ENCODE data around the gene CDC14B.
"Not testable (repeated sequence)": the region's sequence is repeated elsewhere in the genome, so short reads cannot be mapped to it uniquely, and the experiment has no call there.

Gene CDC14B

GRCh38 chr9:96508227-96508940 is 111.3 kb downstream of the CDC14B start:
- Histone ChIP-seq H2AFZ (ENCODE audit: low read depth, low read length, severe bottlenecking) (no peak overlapping the region), H3K36me3 (ENCODE audit: low read length) (no peaks in the 10 kb centered on the region), H3K4me3 (ENCODE audit: insufficient read depth, low read length, poor library complexity, severe bottlenecking) (no peak overlapping the region), H4K20me1 (ENCODE audit: low read depth, low read length) (no peaks in the 10 kb centered on the region), H3K4me2 (ENCODE audit: low read depth, low read length, poor library complexity, severe bottlenecking) (no peak overlapping the region), H3K9me2 (replicated peaks; ENCODE audit: insufficient read depth, low read length) (no peaks in the 10 kb centered on the region), H3F3A (ENCODE audit: insufficient read depth) (no peaks in the 10 kb centered on the region), H3K27me3 (ENCODE audit: low read length) (no peaks in the 10 kb centered on the region), H3K79me2 (ENCODE audit: insufficient read depth, low read length) (no peaks in the 10 kb centered on the region), H3K9me3 (ENCODE audit: insufficient read depth, low read length) (no peaks in the 10 kb centered on the region), H3K9ac (ENCODE audit: low read length) (no peak overlapping the region), H3K27ac (ENCODE audit: low read depth, low read length) (no peak overlapping the region)
- TF ChIP-seq CTCF (IDR thresholded peaks at IDR 0.05; ENCODE audit: insufficient read depth, low read length, poor library complexity, severe bottlenecking), result no peak

GRCh38 chr9:96505316-96505991 is 114.2 kb downstream of the CDC14B start:
- no peaks in the 10 kb centered on the region for H3K9me3 ChIP-seq (ENCODE audit: insufficient read depth, low read length)
- H3F3A ChIP-seq (ENCODE audit: insufficient read depth), result no peaks in the 10 kb centered on the region
- H3K9ac ChIP-seq (ENCODE audit: low read length), result no peak overlapping the region
- TF ChIP-seq EZH2phosphoT487 (conservative IDR thresholded peaks at IDR 0.05; ENCODE audit: low read length) (no peak), CTCF (IDR thresholded peaks at IDR 0.05; ENCODE audit: insufficient read depth, low read length, poor library complexity, severe bottlenecking) (no peak)
- no peak overlapping the region for H3K4me2 ChIP-seq (ENCODE audit: low read depth, low read length, poor library complexity, severe bottlenecking)
- no peaks in the 10 kb centered on the region for H4K20me1 ChIP-seq (ENCODE audit: low read depth, low read length)
- no peaks in the 10 kb centered on the region for H3K36me3 ChIP-seq (ENCODE audit: low read length)
- no peaks in the 10 kb centered on the region for H3K79me2 ChIP-seq (ENCODE audit: insufficient read depth, low read length)
- no peaks in the 10 kb centered on the region for H3K27me3 ChIP-seq (ENCODE audit: low read length)
- H3K9me2 ChIP-seq (replicated peaks; ENCODE audit: insufficient read depth, low read length), result no peaks in the 10 kb centered on the region
- H3K27ac ChIP-seq (ENCODE audit: low read depth, low read length), result no peak overlapping the region
- no peak overlapping the region for H3K4me3 ChIP-seq (ENCODE audit: insufficient read depth, low read length, poor library complexity, severe bottlenecking)
- no peak overlapping the region for H2AFZ ChIP-seq (ENCODE audit: low read depth, low read length, severe bottlenecking)

GRCh38 chr9:96503918-96504317 is 115.7 kb downstream of the CDC14B start:
- no peak overlapping the region for H3K4me3 ChIP-seq (ENCODE audit: insufficient read depth, low read length, poor library complexity, severe bottlenecking)
- no peaks in the 10 kb centered on the region for H4K20me1 ChIP-seq (ENCODE audit: low read depth, low read length)
- H2AFZ ChIP-seq (ENCODE audit: low read depth, low read length, severe bottlenecking), result no peak overlapping the region
- no peaks in the 10 kb centered on the region for H3K36me3 ChIP-seq (ENCODE audit: low read length)
- H3K27ac ChIP-seq (ENCODE audit: low read depth, low read length), result no peak overlapping the region
- no peaks in the 10 kb centered on the region for H3K27me3 ChIP-seq (ENCODE audit: low read length)
- no peaks in the 10 kb centered on the region for H3K79me2 ChIP-seq (ENCODE audit: insufficient read depth, low read length)
- no peak overlapping the region for H3K9ac ChIP-seq (ENCODE audit: low read length)
- H3K9me3 ChIP-seq (ENCODE audit: insufficient read depth, low read length), result no peaks in the 10 kb centered on the region
- H3F3A ChIP-seq (ENCODE audit: insufficient read depth), result no peaks in the 10 kb centered on the region
- no peaks in the 10 kb centered on the region for H3K9me2 ChIP-seq (replicated peaks; ENCODE audit: insufficient read depth, low read length)
- TF ChIP-seq EZH2phosphoT487 (conservative IDR thresholded peaks at IDR 0.05; ENCODE audit: low read length) (no peak), CTCF (IDR thresholded peaks at IDR 0.05; ENCODE audit: insufficient read depth, low read length, poor library complexity, severe bottlenecking) (no peak)
- H3K4me2 ChIP-seq (ENCODE audit: low read depth, low read length, poor library complexity, severe bottlenecking), result no peak overlapping the region

- H3K27ac ChIP-seq (ENCODE audit: low read depth, low read length), result not testable (repeated sequence)
These were observed 116.3 kb downstream of the CDC14B start for GRCh38 chr9:96503374-96503748.

More at GRCh38 chr9:96503374-96503748, 116.3 kb downstream of the CDC14B start:
- not testable (repeated sequence) for H3K9me3 ChIP-seq (ENCODE audit: insufficient read depth, low read length); H3K36me3 ChIP-seq (ENCODE audit: low read length); H3K9me2 ChIP-seq (replicated peaks; ENCODE audit: insufficient read depth, low read length); H3F3A ChIP-seq (ENCODE audit: insufficient read depth); H3K79me2 ChIP-seq (ENCODE audit: insufficient read depth, low read length); H4K20me1 ChIP-seq (ENCODE audit: low read depth, low read length); H2AFZ ChIP-seq (ENCODE audit: low read depth, low read length, severe bottlenecking); H3K4me2 ChIP-seq (ENCODE audit: low read depth, low read length, poor library complexity, severe bottlenecking); H3K27me3 ChIP-seq (ENCODE audit: low read length); H3K4me3 ChIP-seq (ENCODE audit: insufficient read depth, low read length, poor library complexity, severe bottlenecking); H3K9ac ChIP-seq (ENCODE audit: low read length)
